ENCODE results near the gene CEP128. TPM values are rescaled to one million over a fixed set of nuclear protein-coding genes. Genes with fewer than 3 reads are reported as not detected.

CEP128 gene
- total RNA-seq, 4 donors from 2014 or later, result 13.9 to 18.1 (median 16.0) TPM

- intact Hi-C loops (cut with DNase I), result no loop called here
- TF ChIP-seq, protein P1, sequence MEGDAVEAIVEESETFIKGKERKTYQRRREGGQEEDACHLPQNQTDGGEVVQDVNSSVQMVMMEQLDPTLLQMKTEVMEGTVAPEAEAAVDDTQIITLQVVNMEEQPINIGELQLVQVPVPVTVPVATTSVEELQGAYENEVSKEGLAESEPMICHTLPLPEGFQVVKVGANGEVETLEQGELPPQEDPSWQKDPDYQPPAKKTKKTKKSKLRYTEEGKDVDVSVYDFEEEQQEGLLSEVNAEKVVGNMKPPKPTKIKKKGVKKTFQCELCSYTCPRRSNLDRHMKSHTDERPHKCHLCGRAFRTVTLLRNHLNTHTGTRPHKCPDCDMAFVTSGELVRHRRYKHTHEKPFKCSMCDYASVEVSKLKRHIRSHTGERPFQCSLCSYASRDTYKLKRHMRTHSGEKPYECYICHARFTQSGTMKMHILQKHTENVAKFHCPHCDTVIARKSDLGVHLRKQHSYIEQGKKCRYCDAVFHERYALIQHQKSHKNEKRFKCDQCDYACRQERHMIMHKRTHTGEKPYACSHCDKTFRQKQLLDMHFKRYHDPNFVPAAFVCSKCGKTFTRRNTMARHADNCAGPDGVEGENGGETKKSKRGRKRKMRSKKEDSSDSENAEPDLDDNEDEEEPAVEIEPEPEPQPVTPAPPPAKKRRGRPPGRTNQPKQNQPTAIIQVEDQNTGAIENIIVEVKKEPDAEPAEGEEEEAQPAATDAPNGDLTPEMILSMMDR (IDR thresholded peaks at IDR 0.05), result no peak
- TF ChIP-seq POLR2A (IDR thresholded peaks at IDR 0.05), result no peak
- Histone ChIP-seq H3K4me1 (no peaks in the 10 kb centered on the region), H3K27me3 (no peaks in the 10 kb centered on the region), H3K9me3 (no peaks in the 10 kb centered on the region), H3K36me3 (no peaks in the 10 kb centered on the region), H3K4me3 (replicated peaks in 1 of 3) (no peak overlapping the region), H3K27ac (no peak overlapping the region)
- 94 to 100% methylated on average over 1 of the region's 1 CpG for WGBS, 2 donors
- no peak for DNase-seq
Observed at GRCh38 chr14:80771201-80771600, 170.3 kb downstream of the CEP128 start.

GRCh38 chr14:80770114-80770908, 171.2 kb downstream of the CEP128 start:
- no peak for TF ChIP-seq POLR2A (IDR thresholded peaks at IDR 0.05)
- TF ChIP-seq, protein P1 (IDR thresholded peaks at IDR 0.05), result no peak
- H3K27me3 ChIP-seq, result no peaks in the 10 kb centered on the region
- H3K27ac ChIP-seq, result no peak overlapping the region
- DNase-seq, result no peak
- no peak overlapping the region for H3K4me3 ChIP-seq (replicated peaks in 1 of 3)
- no peaks in the 10 kb centered on the region for H3K4me1 ChIP-seq
- 85% methylated on average over 1 of the region's 1 CpG for WGBS, 2 donors
- H3K9me3 ChIP-seq, result no peaks in the 10 kb centered on the region
- no peaks in the 10 kb centered on the region for H3K36me3 ChIP-seq
- intact Hi-C loops (cut with DNase I), result no loop called here

- Histone ChIP-seq H3K27me3 (no peaks in the 10 kb centered on the region), H3K4me1 (no peaks in the 10 kb centered on the region), H3K9me3 (no peaks in the 10 kb centered on the region), H3K36me3 (no peaks in the 10 kb centered on the region), H3K4me3 (replicated peaks in 1 of 3) (no peak overlapping the region), H3K27ac (no peak overlapping the region)
- 82 to 83% methylated on average over 3 of the region's 3 CpGs for WGBS, 2 donors
- intact Hi-C loops (cut with DNase I), result no loop called here
- no peak for DNase-seq
- TF ChIP-seq POLR2A (IDR thresholded peaks at IDR 0.05), result no peak
- TF ChIP-seq, protein P1 (IDR thresholded peaks at IDR 0.05), result no peak
Observed at GRCh38 chr14:80768646-80769045, 172.9 kb downstream of the CEP128 start.

DNA sequence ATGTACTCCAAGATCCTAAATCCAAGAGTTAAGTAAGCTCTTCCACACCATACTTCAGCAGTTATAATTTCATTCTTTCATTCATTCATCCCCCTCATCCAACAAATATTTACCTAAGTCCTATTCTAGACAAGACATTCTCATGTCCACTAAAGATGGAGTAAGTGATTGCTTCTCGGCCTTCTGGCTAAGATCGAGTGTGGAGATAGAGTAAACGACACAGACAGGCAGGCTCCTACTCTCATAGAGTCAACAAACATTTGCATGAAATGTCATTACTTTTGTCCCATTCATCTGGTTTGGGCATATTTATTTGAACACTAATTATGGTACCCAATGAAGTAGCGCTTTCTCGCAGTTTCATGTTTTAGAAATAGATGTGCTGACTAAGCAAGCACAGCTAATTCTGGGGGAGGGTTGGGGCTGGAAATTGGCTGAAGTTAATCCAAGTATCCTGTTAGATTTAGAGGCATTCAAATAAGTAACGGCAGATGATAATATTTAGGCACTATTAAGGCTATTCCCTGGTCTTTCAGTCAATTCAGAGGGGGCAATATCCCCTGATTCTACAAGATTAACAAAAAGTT, 176.5 kb downstream of the CEP128 start:
- WGBS, 2 donors, result 81 to 89% methylated on average over 6 of the region's 6 CpGs
- Histone ChIP-seq H3K9me3 (no peaks in the 10 kb centered on the region), H3K27ac (no peak overlapping the region), H3K4me1 (no peaks in the 10 kb centered on the region), H3K36me3 (no peaks in the 10 kb centered on the region), H3K4me3 (replicated peaks in 1 of 3) (no peak overlapping the region), H3K27me3 (no peaks in the 10 kb centered on the region)
- TF ChIP-seq, protein P1 (IDR thresholded peaks at IDR 0.05), result no peak
- TF ChIP-seq POLR2A (IDR thresholded peaks at IDR 0.05), result no peak
- no peak for DNase-seq
- intact Hi-C loops (cut with DNase I), result no loop called here

DNA sequence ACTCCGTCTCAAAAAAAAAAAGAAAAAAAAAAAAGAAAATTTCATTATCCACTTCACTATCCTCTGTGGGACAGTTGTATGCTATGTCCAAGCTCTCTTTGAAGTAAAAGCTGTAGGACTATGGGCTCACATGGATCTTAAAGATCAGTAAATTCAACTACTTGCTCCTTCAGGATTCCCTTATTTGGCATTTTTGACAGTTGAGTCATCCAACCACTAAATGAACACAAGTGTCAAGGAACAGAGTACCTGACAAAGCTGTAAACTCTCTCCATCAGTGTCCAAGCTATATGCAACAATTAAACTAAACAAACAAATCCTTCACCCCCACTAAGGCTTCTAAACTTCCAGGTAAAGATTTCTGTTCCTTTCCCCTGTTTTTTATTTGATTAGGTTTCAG, 177.0 kb downstream of the CEP128 start:
- Histone ChIP-seq H3K27me3 (no peaks in the 10 kb centered on the region), H3K36me3 (no peaks in the 10 kb centered on the region), H3K4me1 (no peaks in the 10 kb centered on the region), H3K9me3 (no peaks in the 10 kb centered on the region), H3K27ac (no peak overlapping the region), H3K4me3 (replicated peaks in 1 of 3) (no peak overlapping the region)
- no peak for DNase-seq
- WGBS, 2 donors, result 100% methylated on average over 1 of the region's 1 CpG
- intact Hi-C loops (cut with DNase I), result no loop called here
- TF ChIP-seq, protein P1 (IDR thresholded peaks at IDR 0.05), result no peak
- TF ChIP-seq POLR2A (IDR thresholded peaks at IDR 0.05), result no peak

All from thyroid gland (tissue), 4 donors.